IMR-90 (cell line): ENCODE data around the gene KRT33A. TPM values are rescaled to one million over a fixed set of nuclear protein-coding genes. Genes with fewer than 3 reads are reported as not detected.

ENCODE experiments used
- ATAC-seq: fragments of 200-7000 bp; cut with Tn5 transposase; 2 replicates; pipeline ENCODE4 v1.9.1; 2020; ENCODE audit warnings: low read depth, mild to moderate bottlenecking, moderate library complexity
- BruUV-seq: library from RNA; stranded (reverse); fragments of 400-500 nt; replicated peaks from 2 replicates; lab custom pipeline; 2021; lab: Mats Ljungman, UMichigan
- CTCF ChIA-PET: fragments of 300-600 bp; formaldehyde crosslinking; extraction: SDS; loops from one replicate; lab custom pipeline; 2021; ENCODE audit warnings: antibody characterized with exemption; lab: Yijun Ruan, JAX
- POLR2A ChIA-PET: fragments of 300-600 bp; sonication (Branson Sonifier 250); formaldehyde crosslinking; loops from one replicate; lab custom pipeline; 2022; ENCODE audit warnings: antibody characterized with exemption; ENCODE audit not compliant: unreplicated experiment; lab: Charles Lee
- DNase-seq: peaks from one replicate; pipeline ENCODE4 v3.0.0; 2013
- H2AFZ ChIP-seq: replicated peaks from 2 replicates; pipeline ENCODE3; 2013; ENCODE audit warnings: low read length, mild to moderate bottlenecking; ENCODE audit not compliant: poor library complexity
- H2AK5ac ChIP-seq: 2 replicates; pipeline ENCODE4 v1.6.1; 2013; ENCODE audit warnings: low read depth, low read length, inconsistent platforms
- H2AK9ac ChIP-seq: replicated peaks from 2 replicates; pipeline ENCODE3; 2013; ENCODE audit warnings: mild to moderate bottlenecking, low read depth, low read length, moderate library complexity; ENCODE audit not compliant: poor library complexity
- H2BK120ac ChIP-seq: 2 replicates; pipeline ENCODE4 v1.6.1; 2013; ENCODE audit warnings: low read depth, low read length, inconsistent platforms
- H2BK15ac ChIP-seq: 3 replicates; pipeline ENCODE4 v1.6.1; 2013; ENCODE audit warnings: low read depth, low read length, inconsistent platforms
- H2BK20ac ChIP-seq: 2 replicates; pipeline ENCODE4 v1.6.1; 2013; ENCODE audit warnings: low read depth, mild to moderate bottlenecking, inconsistent platforms, low read length, moderate library complexity
- H2BK5ac ChIP-seq: 2 replicates; pipeline ENCODE4 v1.6.1; 2013; ENCODE audit warnings: mild to moderate bottlenecking, low read depth, low read length, inconsistent platforms; ENCODE audit not compliant: poor library complexity, severe bottlenecking
- H3K14ac ChIP-seq: replicated peaks from 2 replicates; pipeline ENCODE4 v1.6.1; 2013; ENCODE audit warnings: low read depth, low read length, inconsistent platforms
- H3K18ac ChIP-seq: 2 replicates; pipeline ENCODE4 v1.6.1; 2013; ENCODE audit warnings: low read depth, low read length, control low read depth
- H3K23ac ChIP-seq: 2 replicates; pipeline ENCODE4 v1.6.1; 2013; ENCODE audit warnings: low read depth, low read length, inconsistent platforms
- H3K27ac ChIP-seq: 2 replicates; pipeline ENCODE4 v1.5.1; 2013; ENCODE audit warnings: mild to moderate bottlenecking, control low read depth, low read length; ENCODE audit not compliant: insufficient read depth
- H3K27me3 ChIP-seq: 2 replicates; pipeline ENCODE4 v1.6.1; 2013; ENCODE audit warnings: low read length; ENCODE audit not compliant: control insufficient read depth, insufficient read depth
- H3K36me3 ChIP-seq: 2 replicates; pipeline ENCODE4 v1.6.1; 2013; ENCODE audit warnings: low read length, mixed read lengths; ENCODE audit not compliant: control insufficient read depth, insufficient read depth
- H3K4ac ChIP-seq: 2 replicates; pipeline ENCODE4 v1.6.1; 2013; ENCODE audit warnings: low read depth, low read length, inconsistent platforms
- H3K4me1 ChIP-seq: 2 replicates; pipeline ENCODE4 v1.6.1; 2013; ENCODE audit warnings: low read length, mixed read lengths; ENCODE audit not compliant: control insufficient read depth, insufficient read depth
- H3K4me2 ChIP-seq: 2 replicates; pipeline ENCODE4 v1.6.1; 2013; ENCODE audit warnings: low read depth, mild to moderate bottlenecking, control low read depth, low read length, moderate library complexity
- H3K4me3 ChIP-seq: 2 replicates; pipeline ENCODE4 v1.5.1; 2013; ENCODE audit warnings: low read depth, mild to moderate bottlenecking, control low read depth, low read length, moderate library complexity; ENCODE audit not compliant: insufficient read depth
- H3K56ac ChIP-seq: 2 replicates; pipeline ENCODE4 v1.6.1; 2013; ENCODE audit warnings: low read length, inconsistent platforms; ENCODE audit not compliant: insufficient read depth; ENCODE audit errors: extremely low read depth
- H3K79me1 ChIP-seq, 2 experiments: 2 replicates each; pipeline ENCODE4 v1.6.1; 2013; ENCODE audit warnings: low read length in 2 of 2, inconsistent platforms in 1 of 2, low read depth in 1 of 2
- H3K9ac ChIP-seq: 2 replicates; pipeline ENCODE4 v1.6.1; 2013; ENCODE audit warnings: low read depth, low read length, control low read depth
- H3K9me1 ChIP-seq: 2 replicates; pipeline ENCODE4 v1.6.1; 2013; ENCODE audit warnings: low read length, inconsistent platforms; ENCODE audit not compliant: insufficient read depth
- H3K9me3 ChIP-seq: 2 replicates; pipeline ENCODE4 v1.6.1; 2013; ENCODE audit warnings: low read length; ENCODE audit not compliant: control insufficient read depth, insufficient read depth
- H4K20me1 ChIP-seq: 2 replicates; pipeline ENCODE4 v1.6.1; 2013; ENCODE audit warnings: low read length, inconsistent platforms; ENCODE audit not compliant: insufficient read depth
- H4K5ac ChIP-seq: 2 replicates; pipeline ENCODE4 v1.6.1; 2013; ENCODE audit warnings: mild to moderate bottlenecking, low read depth, low read length, control low read depth
- H4K8ac ChIP-seq, 2 experiments: 2 replicates each; pipeline ENCODE4 v1.6.1; 2013; ENCODE audit warnings: low read depth in 2 of 2, low read length in 2 of 2, control low read depth in 1 of 2, inconsistent platforms in 1 of 2
- H4K91ac ChIP-seq: 2 replicates; pipeline ENCODE4 v1.6.1; 2013; ENCODE audit warnings: low read depth, low read length, inconsistent platforms; ENCODE audit not compliant: insufficient read depth
- BHLHE40 ChIP-seq: fragments of 150-350 bp; IDR thresholded peaks from 2 replicates; pipeline ENCODE4 v1.6.1; 2016; ENCODE audit warnings: mild to moderate bottlenecking, low read depth, low read length
- CTCF ChIP-seq: conservative IDR thresholded peaks from 2 replicates; pipeline ENCODE4 v1.5.1; 2012; ENCODE audit warnings: mild to moderate bottlenecking, low read depth, low read length, improper control_type of control experiment
- ELK1 ChIP-seq: fragments of 150-350 bp; IDR thresholded peaks from 2 replicates; pipeline ENCODE4 v1.6.1; 2016; ENCODE audit warnings: low read depth, mild to moderate bottlenecking, low read length, moderate library complexity, borderline replicate concordance
- FOS ChIP-seq: fragments of 150-350 bp; IDR thresholded peaks from 2 replicates; pipeline ENCODE4 v1.6.1; 2016; ENCODE audit warnings: low read depth, low read length
- MAFK ChIP-seq: IDR thresholded peaks from 2 replicates; pipeline ENCODE4 v1.6.1; 2012; ENCODE audit warnings: low read depth, low read length, improper control_type of control experiment
- MAZ ChIP-seq: IDR thresholded peaks from 2 replicates; pipeline ENCODE4 v1.6.1; 2012; ENCODE audit warnings: low read depth, mild to moderate bottlenecking, low read length, improper control_type of control experiment, moderate library complexity, borderline replicate concordance
- MXI1 ChIP-seq: IDR thresholded peaks from 2 replicates; pipeline ENCODE4 v1.6.1; 2012; ENCODE audit warnings: low read depth, mild to moderate bottlenecking, low read length, moderate library complexity, borderline replicate concordance
- NFE2L2 ChIP-seq: fragments of 150-350 bp; IDR thresholded peaks from 2 replicates; pipeline ENCODE4 v1.6.1; 2016; ENCODE audit warnings: low read depth, mild to moderate bottlenecking, low read length
- POLR2A ChIP-seq: IDR thresholded peaks from 2 replicates; pipeline ENCODE4 v1.6.1; 2012; ENCODE audit warnings: mild to moderate bottlenecking, low read depth, low read length
- RCOR1 ChIP-seq: IDR thresholded peaks from 2 replicates; pipeline ENCODE4 v1.6.1; 2012; ENCODE audit warnings: mild to moderate bottlenecking, low read length, improper control_type of control experiment; ENCODE audit not compliant: insufficient replicate concordance
- SMC3 ChIP-seq: fragments of 150-350 bp; IDR thresholded peaks from 2 replicates; pipeline ENCODE4 v1.6.1; 2016; ENCODE audit warnings: low read depth, mild to moderate bottlenecking, antibody characterized with exemption, low read length, moderate library complexity
- USF2 ChIP-seq: fragments of 150-350 bp; IDR thresholded peaks from 2 replicates; pipeline ENCODE4 v1.6.1; 2017; ENCODE audit warnings: mild to moderate bottlenecking, antibody characterized with exemption, low read length, low read depth
- WGBS, 2 experiments: methylation state at CpG; one replicate each; pipeline versions ENCODE4 v1.1.5 to v1.1.7; 2013; ENCODE audit warnings: missing lambda C conversion rate in 2 of 2; ENCODE audit not compliant: insufficient read length in 1 of 2; ENCODE audit errors: extremely low coverage in 2 of 2; 5-methylcytosine and 5-hydroxymethylcytosine counted together
- dilution Hi-C: fragments of 300-500 bp; cut with HindIII; formaldehyde crosslinking; loops from one replicate; pipeline ENCODE4 v1.14.3; 2018; ENCODE audit warnings: low sequenced_read_pairs; ENCODE audit not compliant: unreplicated experiment
- in situ Hi-C: fragments of 300-500 bp; cut with MboI; formaldehyde crosslinking; loops from 3 replicates; pipeline ENCODE4 v1.14.3; 2019; ENCODE audit warnings: low sequenced_read_pairs, inconsistent platforms, mixed read lengths
- intact Hi-C: fragments of 100-400 bp; cut with micrococcal nuclease; formaldehyde crosslinking; loops from 2 replicates; pipeline ENCODE4 v1.10.0; 2022
- polyA plus RNA-seq, 3 experiments: library from polyadenylated mRNA; depleted of rRNA; stranded (reverse); fragments of >200 nt; gene quantifications; 2 replicates each; pipeline ENCODE4 v1.2.3, GENCODE V29; 2012; ENCODE audit warnings: low replicate concordance in 1 of 3
- total RNA-seq: library from RNA; depleted of rRNA; stranded (reverse); fragments of >200 nt; gene quantifications from 2 replicates; pipeline ENCODE4 v1.2.3, GENCODE V29; 2012

Gene KRT33A
- total and polyA plus RNA-seq, 2 of the 4 experiments (the other 2 are of a cell fraction) = not detected

- no peak for TF ChIP-seq MAZ
These were observed 43.8 kb upstream of the KRT33A start (continued) for GRCh38 chr17:41394254-41394996.

GRCh38 chr17:41393826-41394225 lies 43.2 kb upstream of the KRT33A start:
- no peak for ATAC-seq
- H4K8ac ChIP-seq = no peak overlapping the region; a peak in 1 of 4 replicates
- no TSS peak for BruUV-seq
- TF ChIP-seq CTCF (no peak), MXI1 (no peak), ELK1 (no peak), POLR2A (no peak), RCOR1 (no peak), MAFK (no peak), FOS (no peak), USF2 (no peak), MAZ (no peak), SMC3 (no peak), BHLHE40 (no peak), NFE2L2 (no peak)
- no peak overlapping the region; the same call in 2 of the 3 replicates for H2BK15ac ChIP-seq
- H3K27ac ChIP-seq = no peak overlapping the region
- peak overlapping the region; percentile 77; the same call in 1 of the 2 replicates for H2BK120ac ChIP-seq
- H3K56ac ChIP-seq = no peak overlapping the region
- ChIA-PET CTCF (no interaction called here), POLR2A (no interaction called here)
- H3K4me2 ChIP-seq = no peak overlapping the region
- H3K4me1 ChIP-seq = peaks cover 5% of the 10 kb centered on the region; the same call in 1 of the 2 replicates
- no peak for DNase-seq
- in situ Hi-C loops = no loop called here
- peak overlapping the region; percentile 73; the same call in 1 of the 2 replicates for H2BK20ac ChIP-seq
- 75% methylated on average over 2 of the region's 10 CpGs; no CpG with 5 or more reads in 1 of the 2 experiments for WGBS, 2 experiments
- peak overlapping the region; percentile 41; the same call in 1 of the 2 replicates for H2AK5ac ChIP-seq
- peak overlapping the region; percentile 61 for H3K14ac ChIP-seq
- no peak overlapping the region for H3K18ac ChIP-seq
- H3K27me3 ChIP-seq = no peaks in the 10 kb centered on the region
- H3K9me3 ChIP-seq = no peaks in the 10 kb centered on the region
- H2AK9ac ChIP-seq = no peak overlapping the region
- H3K4ac ChIP-seq = peak overlapping the region; percentile 49; the same call in 1 of the 2 replicates
- intact Hi-C loops = no loop called here
- no peaks in the 10 kb centered on the region for H3K36me3 ChIP-seq
- dilution Hi-C loops = no loop called here
- no peak overlapping the region for H3K9ac ChIP-seq
- H3K4me3 ChIP-seq = no peak overlapping the region
- H4K91ac ChIP-seq = no peak overlapping the region
- H3K23ac ChIP-seq = no peak overlapping the region
- H2AFZ ChIP-seq = no peak overlapping the region
- H3K9me1 ChIP-seq = no peaks in the 10 kb centered on the region; the same call in 1 of the 2 replicates
- H4K20me1 ChIP-seq = no peaks in the 10 kb centered on the region
- H3K79me1 ChIP-seq = no peaks in the 10 kb centered on the region
- H2BK5ac ChIP-seq = no peak overlapping the region
- H4K5ac ChIP-seq = no peak overlapping the region
